HG02623 (cell line): ENCODE data around the gene ALG14.
"Not testable (repeated sequence)": the region's sequence is repeated elsewhere in the genome, so short reads cannot be mapped to it uniquely, and the experiment has no call there.

Experiments
- ATAC-seq: cut with Tn5 transposase; IDR thresholded peaks from one replicate; pipeline ENCODE4 v1.9.1; 2021; ENCODE audit warnings: moderate library complexity; ENCODE audit not compliant: unreplicated experiment

ALG14 gene

DNA sequence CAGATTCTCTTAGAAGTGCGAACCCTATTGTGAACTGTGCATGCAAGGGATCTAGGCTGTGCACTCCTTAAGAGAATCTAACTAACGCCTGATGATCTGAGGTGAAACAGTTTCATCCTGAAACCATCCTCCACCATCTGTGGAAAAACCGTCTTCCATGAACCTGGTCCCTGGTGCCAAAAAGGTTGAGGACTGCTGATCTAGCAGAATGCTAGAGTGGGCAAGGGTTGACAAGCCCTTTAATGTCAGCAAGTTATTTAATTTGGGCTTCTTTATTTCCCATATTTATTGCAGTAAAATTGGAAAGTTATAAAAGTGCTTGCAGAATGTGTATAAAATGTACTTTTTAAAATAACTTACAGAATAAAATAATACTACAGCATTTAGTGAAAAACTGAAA lies 26.4 kb downstream of the ALG14 start:
- ATAC-seq = no peak

DNA sequence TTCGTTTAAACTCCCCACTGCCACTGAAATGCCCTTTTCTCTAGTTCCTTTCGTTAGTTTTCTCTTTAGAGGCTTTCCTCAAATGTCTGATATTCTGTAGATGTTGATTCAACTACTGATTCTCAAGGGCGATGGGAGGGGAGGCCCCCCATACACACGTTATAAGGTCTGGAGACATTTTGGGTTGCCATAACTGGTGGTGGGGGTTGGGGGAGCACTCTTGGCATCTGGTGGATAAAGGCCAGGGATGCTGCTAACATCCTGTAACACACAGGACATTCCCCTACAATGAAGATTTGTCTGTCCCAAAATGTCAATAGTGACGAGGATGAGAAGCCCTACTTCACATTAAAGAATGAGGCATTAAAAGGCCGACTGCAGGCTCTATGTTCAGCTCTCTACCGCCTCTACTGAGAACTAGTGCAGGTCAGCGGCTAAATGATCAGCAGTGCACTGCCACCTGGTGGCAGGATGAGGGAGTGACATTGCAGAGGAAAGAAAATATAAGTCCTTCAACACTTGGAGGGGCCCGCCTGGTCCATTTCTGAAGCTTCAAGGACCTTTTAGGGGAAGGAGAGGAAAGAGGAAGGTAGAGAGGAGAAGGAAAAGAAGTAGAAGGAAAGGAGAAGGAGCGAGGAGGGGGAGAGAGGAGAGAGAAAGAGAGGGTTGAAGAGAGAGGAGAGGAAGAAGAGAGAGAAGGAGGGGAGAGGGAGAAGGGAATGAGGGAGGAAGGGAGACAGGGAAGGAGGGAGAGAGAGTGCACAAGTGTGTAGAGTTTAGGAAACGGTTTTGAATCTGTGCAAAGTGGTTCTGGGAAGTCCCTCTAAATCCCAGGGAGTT lies 29.4 kb downstream of the ALG14 start:
- peak; percentile 95 for ATAC-seq

DNA sequence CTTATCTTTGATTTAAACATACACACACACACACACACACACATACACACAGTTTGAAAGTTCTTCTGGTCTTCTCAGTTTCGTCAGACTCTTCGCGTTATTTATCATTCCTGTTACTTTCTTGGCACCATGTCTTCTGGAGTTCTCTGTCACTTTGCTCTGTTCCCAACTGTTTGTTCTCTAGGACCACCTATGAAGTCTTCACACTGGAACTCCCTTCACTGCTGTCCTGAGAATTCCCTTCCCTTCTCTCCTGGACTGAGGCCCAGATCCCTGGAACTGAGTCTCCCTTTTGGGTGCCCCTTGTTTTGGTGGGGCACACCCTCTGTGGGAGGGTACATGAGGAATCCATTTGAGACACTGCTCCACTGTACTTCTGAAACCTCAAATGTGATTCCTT lies 30.5 kb downstream of the ALG14 start:
- ATAC-seq = no peak

DNA sequence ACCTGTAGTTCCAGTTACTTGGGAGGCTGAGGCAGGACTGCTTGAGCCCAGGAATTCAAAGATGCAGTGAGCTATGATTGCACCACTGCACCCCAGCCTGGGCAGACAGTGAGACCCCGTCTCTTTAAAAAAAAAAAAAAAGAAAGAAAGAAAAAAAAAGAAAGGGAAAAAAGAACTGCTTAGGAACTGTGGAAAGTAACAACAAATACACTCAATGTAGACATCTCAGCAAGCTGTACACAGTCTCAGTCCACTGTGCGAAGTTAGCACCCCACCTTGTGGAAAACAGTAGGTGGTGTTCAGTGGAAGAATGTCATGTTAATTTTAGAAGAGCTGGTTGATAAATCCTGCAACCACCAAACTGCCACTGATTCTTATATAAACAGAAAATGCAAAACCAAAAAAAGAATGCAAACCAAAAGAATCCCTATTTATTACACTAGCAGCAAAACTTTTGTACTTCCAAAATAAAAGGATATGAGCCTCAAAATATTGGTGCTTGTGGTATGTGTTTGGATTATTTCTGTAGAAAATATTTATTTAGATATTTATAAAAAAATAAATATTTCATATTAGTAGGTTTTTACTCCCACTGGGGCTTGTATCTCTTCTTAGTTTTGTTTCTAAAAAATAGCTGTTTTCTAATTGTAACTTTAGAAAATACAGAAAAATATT lies 31.1 kb downstream of the ALG14 start:
- no peak for ATAC-seq

DNA sequence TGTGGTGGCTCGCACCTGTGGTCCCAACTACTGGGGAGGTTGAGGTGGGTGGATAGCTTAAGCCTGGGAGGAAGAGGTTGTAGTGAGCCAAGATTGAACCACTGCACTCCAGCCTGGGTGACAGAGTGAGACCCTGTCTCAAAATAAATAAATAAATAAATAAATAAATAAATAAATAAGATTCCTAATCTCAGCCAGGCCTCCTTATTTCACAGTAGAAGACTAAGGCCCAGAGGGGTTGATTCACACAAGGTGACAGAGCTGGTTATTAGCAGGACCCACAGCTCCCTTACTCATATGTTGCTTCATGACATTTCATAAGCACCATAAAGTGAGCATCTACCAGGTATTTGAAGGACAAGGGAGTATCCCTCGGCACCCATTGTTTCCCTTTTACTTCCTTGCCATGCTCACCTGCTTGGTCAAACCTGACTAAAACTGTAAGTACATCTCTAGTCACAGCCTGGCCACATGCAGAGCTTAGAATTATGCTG lies 32.7 kb downstream of the ALG14 start:
- ATAC-seq = no peak

DNA sequence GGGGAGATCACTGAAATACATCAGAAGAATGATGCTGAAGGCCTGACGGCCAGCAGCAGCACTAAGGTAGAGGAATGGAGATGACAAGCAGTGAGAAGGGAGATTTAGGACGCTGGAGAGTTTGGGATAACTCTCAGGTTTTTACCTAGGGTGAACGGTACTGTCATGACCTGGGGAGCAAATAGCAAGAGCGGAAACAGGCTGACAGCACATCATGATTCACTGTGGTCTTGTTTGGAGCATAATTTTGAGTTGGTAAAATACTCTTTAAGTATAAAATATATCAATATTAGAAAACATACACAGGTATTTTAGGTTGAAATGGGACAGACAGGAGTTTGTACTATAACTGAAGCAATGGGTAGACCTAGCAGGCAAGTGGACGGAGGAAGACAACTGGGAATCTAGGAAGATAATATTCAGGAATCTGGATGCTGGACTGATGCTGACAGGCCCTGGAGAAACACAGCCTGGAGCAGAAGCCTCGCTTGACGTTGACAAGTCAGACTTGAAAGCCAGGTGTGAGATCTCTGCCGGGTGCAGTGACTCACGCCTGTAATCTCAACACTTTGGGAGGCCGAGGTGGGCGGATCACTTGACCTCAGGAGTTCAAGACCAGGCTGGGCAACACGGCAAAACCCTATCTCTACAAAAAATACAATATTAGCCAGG lies 33.3 kb downstream of the ALG14 start:
- ATAC-seq = no peak

DNA sequence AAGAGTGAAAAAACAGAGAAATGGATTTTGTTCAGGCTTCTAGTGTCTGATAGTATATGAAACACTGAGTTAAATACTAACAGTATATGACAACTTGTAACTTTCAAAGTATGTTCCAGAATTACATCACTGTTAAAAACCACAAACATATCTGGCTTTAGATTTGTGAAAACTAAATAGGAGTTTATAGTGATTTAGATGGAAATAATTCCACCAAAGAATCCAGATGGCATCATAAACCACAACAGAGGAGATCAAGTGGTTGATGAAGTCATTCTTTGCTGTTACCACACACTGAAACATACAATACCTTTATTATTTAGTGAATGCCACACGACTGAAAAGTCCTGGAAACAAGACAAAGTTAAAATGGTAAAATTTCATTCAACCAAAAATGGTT lies 37.2 kb downstream of the ALG14 start:
- no peak for ATAC-seq

DNA sequence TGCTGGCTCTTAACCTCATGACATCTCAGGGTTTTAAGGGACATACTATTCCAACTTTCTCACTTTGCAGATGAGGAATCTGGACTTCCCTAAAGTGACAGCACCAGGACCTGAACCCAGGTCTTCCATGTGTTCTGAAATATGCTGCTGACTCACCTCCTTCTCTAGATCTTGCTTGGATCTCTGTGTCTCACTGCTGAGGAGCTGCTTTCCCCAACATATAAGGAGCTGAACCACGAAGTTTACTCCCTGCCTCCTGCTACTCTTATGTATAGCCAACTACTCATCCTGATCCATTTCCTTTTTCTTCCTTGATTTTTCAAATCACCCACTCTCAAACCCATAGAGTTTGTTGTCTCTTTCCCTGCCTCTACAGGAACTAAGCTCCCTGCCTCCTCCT lies 38.2 kb downstream of the ALG14 start:
- ATAC-seq = no peak

DNA sequence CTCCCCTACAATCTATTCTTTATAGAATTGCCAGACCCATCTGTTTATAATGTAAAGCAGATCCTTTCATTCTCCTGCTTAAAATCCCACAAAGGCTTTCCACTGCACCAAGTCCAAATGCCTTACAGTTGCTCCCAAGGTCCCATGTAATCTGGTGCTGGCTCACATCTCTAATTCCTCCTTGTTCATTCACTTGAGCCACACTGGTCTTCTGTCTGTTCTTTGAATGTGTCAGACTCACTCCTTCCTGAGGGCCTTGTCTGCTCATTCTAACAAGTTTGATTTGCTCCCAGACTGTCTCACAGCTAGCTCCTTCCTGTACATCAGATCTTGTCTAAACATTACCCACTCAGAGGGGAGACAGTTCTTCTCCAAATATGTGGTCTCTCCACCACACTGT lies 38.9 kb downstream of the ALG14 start:
- no peak for ATAC-seq

DNA sequence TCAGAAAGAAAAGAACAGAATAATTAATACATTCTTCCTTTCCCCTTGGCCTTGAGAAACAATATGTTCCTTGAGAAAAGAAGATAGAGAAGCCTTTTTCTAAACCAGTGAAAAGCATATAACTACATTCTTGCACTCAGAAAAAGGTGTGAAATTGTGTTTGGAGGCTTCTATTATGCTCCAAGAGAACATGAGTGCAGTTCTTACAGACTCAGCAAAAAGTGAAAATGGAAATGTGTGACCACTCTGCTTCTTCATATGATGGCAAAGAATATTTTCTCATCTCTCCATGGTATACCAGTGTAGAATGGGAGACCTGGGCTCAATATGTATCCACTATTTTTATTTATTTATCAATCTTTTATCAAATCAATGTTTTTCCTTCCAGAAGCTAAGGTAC lies 43.2 kb downstream of the ALG14 start:
- no peak for ATAC-seq

DNA sequence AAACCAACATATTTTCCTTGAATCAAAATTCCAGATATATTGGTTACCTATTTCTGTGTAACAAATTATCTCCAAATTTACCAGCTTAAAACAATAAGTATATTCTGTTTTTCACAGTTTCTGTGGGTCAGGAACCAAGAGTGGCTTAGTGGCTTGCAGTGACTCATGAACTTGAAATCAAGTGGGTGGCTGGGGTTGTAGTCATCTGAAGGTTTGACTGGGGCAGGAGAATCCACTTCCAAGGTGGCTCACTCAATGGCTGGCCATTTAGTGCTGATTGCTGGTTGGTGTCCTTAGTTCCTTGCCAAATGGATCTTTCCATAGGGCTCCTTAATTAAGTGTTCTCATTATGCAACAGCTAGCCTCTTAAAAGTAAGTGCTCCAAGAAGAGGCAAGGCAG lies 43.8 kb downstream of the ALG14 start:
- ATAC-seq = no peak

DNA sequence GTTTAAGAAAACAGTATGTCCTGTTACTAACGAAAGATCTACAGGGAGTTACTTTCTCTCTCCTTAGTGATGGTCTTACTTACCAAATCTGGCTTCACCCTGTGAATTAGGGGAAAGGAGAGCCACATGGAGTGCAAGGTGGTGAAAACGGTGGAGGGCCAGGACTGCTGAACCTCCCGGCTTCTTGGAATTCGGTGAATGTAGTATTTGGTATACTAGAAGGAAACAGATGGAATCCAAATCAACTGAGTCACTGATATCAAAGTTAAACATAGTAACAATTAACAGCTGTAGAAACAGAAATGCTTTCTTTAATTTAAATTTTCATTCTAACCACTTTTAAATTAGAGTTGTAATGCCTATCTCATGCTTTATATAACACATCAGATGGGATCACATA lies 45.7 kb downstream of the ALG14 start:
- no peak for ATAC-seq

DNA sequence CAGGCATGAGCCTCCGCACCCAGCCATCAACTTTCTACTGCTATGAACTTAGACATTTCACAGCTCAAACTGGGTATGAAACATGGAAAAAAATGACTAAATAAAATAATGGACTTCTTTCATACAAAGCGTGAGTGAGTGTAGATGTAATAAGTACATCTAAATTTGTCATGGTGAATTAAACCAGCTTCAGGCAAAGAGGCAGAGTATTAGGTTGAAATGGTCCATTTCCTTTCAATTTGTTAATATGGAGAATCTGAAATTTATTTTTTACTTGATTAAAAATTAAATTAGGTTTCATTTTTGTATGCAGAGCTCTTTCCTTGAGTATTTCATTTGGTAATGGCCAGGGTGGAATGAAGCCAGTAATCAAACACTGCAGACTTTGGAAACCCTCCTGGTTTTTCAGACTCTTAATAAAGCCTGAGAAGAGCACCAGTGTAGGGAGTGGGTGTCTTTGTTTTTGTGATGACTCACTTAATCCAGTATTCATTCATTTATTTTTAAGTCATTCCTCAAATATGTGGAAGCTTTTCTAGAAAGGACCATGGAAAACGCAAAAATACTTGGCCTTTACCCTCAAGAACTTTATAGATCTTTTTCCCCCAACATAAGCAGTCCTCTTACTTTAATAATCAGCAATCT lies 49.2 kb downstream of the ALG14 start:
- ATAC-seq = no peak

DNA sequence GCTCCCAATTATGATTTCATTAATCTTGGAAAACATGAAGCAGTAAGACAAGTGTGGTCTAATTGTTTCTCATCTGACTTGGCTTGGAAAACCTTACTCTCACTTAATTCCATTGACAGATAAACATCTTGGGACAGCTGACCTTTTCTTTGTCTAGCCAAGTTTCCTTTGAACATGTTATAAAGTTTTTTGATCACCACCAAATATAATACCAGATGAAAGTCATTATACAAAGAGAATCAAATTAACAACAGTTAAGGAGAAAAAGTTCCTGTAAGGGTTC lies 50.2 kb downstream of the ALG14 start:
- ATAC-seq = no peak

DNA sequence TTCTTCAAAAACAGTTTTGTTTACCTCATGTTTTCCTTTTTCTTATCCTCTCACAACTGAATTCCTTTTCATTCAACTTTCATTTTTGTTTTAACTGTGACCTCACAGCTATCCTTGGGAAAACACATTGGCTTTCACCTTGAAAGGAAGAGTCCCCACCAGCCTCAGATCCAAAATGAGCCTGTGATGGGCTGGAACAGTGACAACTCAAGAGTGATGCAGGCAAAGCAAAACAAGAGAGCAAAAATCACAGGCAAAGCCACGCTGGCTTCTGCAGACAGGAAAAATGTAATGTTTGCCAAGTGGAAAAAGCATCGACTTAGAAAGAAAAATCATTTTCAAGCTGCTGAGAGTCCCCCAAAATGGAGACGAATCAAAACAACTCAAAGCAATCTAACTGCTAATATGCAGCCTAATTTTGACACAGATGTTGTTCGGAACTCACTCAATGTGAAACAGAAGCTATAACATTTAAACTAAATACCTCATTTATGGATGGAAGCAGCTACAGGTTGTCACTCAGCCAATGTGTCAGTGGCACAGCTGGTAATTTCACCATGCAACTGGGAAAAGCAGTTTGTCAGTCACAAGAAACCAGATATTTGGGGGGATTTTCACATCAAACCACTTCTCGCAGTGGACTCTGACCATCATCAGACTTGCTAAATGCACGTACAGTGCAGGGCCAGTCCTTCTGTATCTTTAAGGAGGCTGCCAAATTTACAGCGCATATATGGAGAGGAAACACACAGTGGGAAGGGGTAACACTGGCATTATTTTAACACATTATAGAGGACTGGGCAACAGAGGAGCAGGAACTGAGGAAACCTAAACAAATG lies 50.7 kb downstream of the ALG14 start:
- no peak for ATAC-seq

DNA sequence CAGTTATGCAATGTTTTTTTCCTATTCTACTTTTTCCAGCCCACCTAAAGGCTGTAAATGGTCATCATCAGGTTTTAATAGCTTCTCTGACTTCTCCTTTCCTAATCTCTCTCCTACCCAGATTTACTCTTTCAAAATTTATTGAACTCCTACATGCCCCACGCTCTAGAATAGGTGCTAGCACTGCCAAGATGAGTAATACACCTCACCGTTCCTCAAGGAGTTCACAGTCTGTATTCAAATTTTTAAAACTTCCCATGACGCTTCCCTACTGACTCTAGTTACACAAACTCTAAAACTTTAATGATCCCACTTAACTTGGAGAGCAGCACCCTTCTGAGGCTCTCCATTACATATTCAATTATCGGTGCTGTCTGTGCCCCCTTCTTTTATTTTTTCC lies 51.6 kb downstream of the ALG14 start:
- ATAC-seq = no peak

DNA sequence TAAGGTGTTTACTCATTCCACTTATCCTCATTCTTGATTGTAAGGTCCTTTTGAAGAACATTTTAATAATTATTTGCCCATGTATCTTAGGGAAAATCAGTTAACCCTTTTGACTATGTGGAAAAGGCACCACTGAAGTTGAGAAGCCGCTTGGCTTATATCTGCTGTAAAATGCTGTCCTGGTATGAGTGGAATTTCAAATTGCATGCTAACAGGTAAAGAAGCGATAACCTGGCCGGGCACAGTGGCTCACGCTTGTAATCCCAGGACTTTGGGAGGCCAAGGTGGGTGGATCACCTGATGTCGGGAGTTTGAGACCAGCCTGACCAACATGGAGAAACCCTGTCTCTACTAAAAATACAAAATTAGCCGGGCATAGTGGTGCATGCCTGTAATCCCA lies 53.3 kb downstream of the ALG14 start:
- not testable (repeated sequence) for ATAC-seq

DNA sequence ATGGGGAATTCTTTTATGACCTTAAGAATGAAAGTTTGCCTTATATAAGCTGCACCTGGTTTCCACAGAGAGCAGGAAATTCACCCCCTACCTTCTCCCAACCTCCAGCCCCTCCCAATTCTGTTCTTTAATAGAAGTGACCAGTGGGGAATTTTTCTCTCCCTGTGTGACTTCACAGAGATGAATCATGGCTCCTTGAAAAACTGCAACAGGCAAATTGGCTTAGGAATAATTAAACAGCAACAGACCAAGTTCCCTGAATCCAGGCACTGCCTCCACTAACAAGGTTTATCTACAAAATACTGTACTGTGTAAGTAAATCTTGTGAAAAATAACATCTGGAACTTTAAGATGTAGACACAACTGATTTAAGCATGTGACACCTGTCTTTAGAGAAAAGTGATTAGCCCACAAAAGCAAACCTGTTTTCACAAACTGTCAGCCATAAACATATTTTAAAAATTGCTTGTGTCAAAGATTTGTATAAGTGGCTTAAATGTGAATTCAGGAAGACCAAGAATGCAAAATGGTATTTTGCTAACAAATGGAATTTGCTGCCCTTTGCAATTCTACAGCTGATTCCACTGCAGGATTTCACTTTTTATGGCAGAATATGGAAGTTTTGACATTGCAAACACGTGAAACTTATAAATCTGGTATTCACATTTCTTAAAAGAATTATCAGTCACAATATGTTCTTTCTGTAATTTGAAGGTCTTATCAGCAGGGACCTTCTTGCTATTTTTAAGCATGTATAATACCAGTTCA lies 54.0 kb downstream of the ALG14 start:
- no peak for ATAC-seq

DNA sequence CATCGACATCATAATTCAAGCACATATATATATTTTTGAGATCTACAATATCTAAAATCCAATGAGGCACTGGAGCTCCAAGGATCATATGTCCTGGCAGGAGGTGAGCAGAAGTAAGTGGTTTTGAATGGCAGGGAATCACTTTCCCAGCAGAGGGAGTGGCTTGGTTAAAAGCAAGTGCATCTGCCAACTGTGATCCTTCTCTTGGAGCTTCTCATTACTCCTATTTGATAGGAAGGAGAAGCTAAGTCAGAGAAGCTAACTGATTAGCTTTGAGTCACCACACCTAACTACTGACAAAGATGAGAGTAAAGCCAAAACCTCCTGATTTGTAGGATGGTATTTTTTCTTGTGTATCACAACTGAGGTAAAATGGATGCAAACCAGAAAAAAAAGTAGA lies 55.0 kb downstream of the ALG14 start:
- no peak for ATAC-seq

DNA sequence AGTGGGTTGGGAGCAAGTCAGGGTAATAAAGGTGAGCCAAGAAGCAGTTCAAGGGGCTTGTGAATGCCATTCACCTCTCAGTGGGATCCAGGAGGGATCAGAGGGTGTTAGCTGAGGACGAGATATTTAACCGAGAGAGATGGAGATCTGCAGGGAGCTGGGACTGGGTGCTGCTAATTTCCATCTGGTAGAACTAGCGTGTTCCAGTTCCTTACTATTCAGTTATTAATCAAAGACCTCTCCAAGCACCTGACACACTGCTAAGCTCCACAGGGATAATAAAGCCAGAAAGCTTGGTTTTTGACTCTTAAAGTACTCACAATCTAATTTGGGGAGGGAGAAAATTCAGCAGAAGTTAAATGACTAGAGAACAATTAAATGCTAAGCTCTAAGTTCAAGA lies 57.7 kb downstream of the ALG14 start:
- no peak for ATAC-seq
